HUDEP-2 (cell line): ENCODE measurements around the gene CACNA2D3.
"Not testable (repeated sequence)": the region's sequence is repeated elsewhere in the genome, so short reads cannot be mapped to it uniquely, and the experiment has no call there.

Source experiments
- DNase-seq, 76 experiments: peaks; one replicate each; lab custom pipeline; 2025; ENCODE audit not compliant: unreplicated experiment in 76 of 76; lab: John Stamatoyannopoulos, UW

Gene CACNA2D3

GRCh38 chr3:55077726-55078125 lies 955.4 kb downstream of the CACNA2D3 start:
- no peak for DNase-seq

GRCh38 chr3:55078876-55079275 lies 956.5 kb downstream of the CACNA2D3 start:
- DNase-seq: no peak

- DNase-seq: no peak
Observed at GRCh38 chr3:55085231-55085630, 962.9 kb downstream of the CACNA2D3 start.

- DNase-seq: no peak
Observed at GRCh38 chr3:55089211-55089610, 966.9 kb downstream of the CACNA2D3 start.

GRCh38 chr3:55090291-55090690 lies 967.9 kb downstream of the CACNA2D3 start:
- DNase-seq: no peak

GRCh38 chr3:55090746-55091145 lies 968.4 kb downstream of the CACNA2D3 start:
- DNase-seq: no peak

- no peak for DNase-seq
Observed at GRCh38 chr3:55091381-55092225, 969.3 kb downstream of the CACNA2D3 start.

GRCh38 chr3:55094676-55095075 lies 972.3 kb downstream of the CACNA2D3 start:
- no peak for DNase-seq

- DNase-seq: no peak
Observed at GRCh38 chr3:55097441-55097840, 975.1 kb downstream of the CACNA2D3 start.

- no peak for DNase-seq
Observed at GRCh38 chr3:55105647-55106046, 983.3 kb downstream of the CACNA2D3 start.

- no peak for DNase-seq
Observed at GRCh38 chr3:55107187-55107586, 984.8 kb downstream of the CACNA2D3 start.

GRCh38 chr3:55111906-55112305 lies 989.6 kb downstream of the CACNA2D3 start:
- DNase-seq: not testable (repeated sequence)

GRCh38 chr3:55118451-55118850 lies 996.1 kb downstream of the CACNA2D3 start:
- DNase-seq: no peak

- DNase-seq: no peak
Observed at GRCh38 chr3:55119268-55119667, 996.9 kb downstream of the CACNA2D3 start.

GRCh38 chr3:55122312-55122711 lies 1000.0 kb downstream of the CACNA2D3 start:
- no peak for DNase-seq
